Spleen (tissue), 11 donors: ENCODE results near the gene PSME2. TPM values are rescaled to one million over a fixed set of nuclear protein-coding genes. Genes with fewer than 3 reads are reported as not detected.

ENCODE experiments used
- DNase-seq: peaks from one replicate; pipeline ENCODE4 v3.0.0-alpha.2; 2020
- H3K27ac ChIP-seq, 8 donors: fragments of 200-600 bp; sonication (generic) in 7 of 8; 1 replicate in 4 of 8; 2 replicates in 4 of 8; pipeline versions ENCODE4 v1.5.0 to v1.8.0; 2016 to 2021; ENCODE audit warnings: inconsistent platforms in 4 of 8, mild to moderate bottlenecking in 4 of 8, moderate library complexity in 1 of 8
- H3K27me3 ChIP-seq, 7 donors: fragments of 200-600 bp; sonication (generic) in 6 of 7; replicated peaks in 1 of 7; 1 replicate in 4 of 7; 2 replicates in 3 of 7; pipeline versions ENCODE4 v1.5.0 to v1.8.0; 2016 to 2021; ENCODE audit warnings: inconsistent platforms in 3 of 7, mild to moderate bottlenecking in 1 of 7
- H3K36me3 ChIP-seq, 6 donors: fragments of 200-600 bp; sonication (generic) in 5 of 6; 1 replicate in 4 of 6; 2 replicates in 2 of 6; pipeline versions ENCODE4 v1.5.0 to v1.8.0; 2016 to 2021; ENCODE audit warnings: inconsistent platforms in 2 of 6
- H3K4me1 ChIP-seq, 6 donors: fragments of 200-600 bp; sonication (generic) in 5 of 6; 1 replicate in 3 of 6; 2 replicates in 3 of 6; pipeline versions ENCODE4 v1.5.0 to v1.8.0; 2016 to 2021; ENCODE audit warnings: inconsistent platforms in 3 of 6
- H3K4me3 ChIP-seq, 8 donors: fragments of 200-600 bp; sonication (generic) in 7 of 8; 1 replicate in 4 of 8; 2 replicates in 4 of 8; pipeline versions ENCODE4 v1.5.0 to v1.8.0; 2016 to 2021; ENCODE audit warnings: inconsistent platforms in 4 of 8, mild to moderate bottlenecking in 4 of 8, moderate library complexity in 2 of 8
- H3K9me3 ChIP-seq, 8 donors: fragments of 200-600 bp; sonication (generic) in 7 of 8; 1 replicate in 4 of 8; 2 replicates in 4 of 8; pipeline versions ENCODE4 v1.5.0 to v1.8.0; 2016 to 2021; ENCODE audit warnings: inconsistent platforms in 4 of 8
- CTCF ChIP-seq, 11 experiments: fragments of 200-600 bp in 7 of 11; fragments of 450-650 bp in 4 of 11; sonication (generic) in 4 of 11; IDR thresholded peaks in 8 of 11; conservative IDR thresholded peaks in 3 of 11; 1 replicate in 7 of 11; 2 replicates in 4 of 11; pipeline versions ENCODE4 v1.4.0 to v1.8.0; 2016 to 2021; ENCODE audit warnings: antibody characterized with exemption in 11 of 11, inconsistent platforms in 4 of 11, mild to moderate bottlenecking in 1 of 11
- POLR2A ChIP-seq, 3 donors: fragments of 450-650 bp; IDR thresholded peaks; one replicate each; pipeline ENCODE4 v1.5.1; 2017; ENCODE audit warnings: antibody characterized with exemption in 3 of 3, mild to moderate bottlenecking in 1 of 3
- POLR2AphosphoS5 ChIP-seq, 3 donors: sonication (generic); formaldehyde crosslinking; IDR thresholded peaks; one replicate each; pipeline ENCODE4 v1.5.1; 2017; ENCODE audit warnings: antibody characterized with exemption in 3 of 3
- WGBS, 5 donors: extraction: QIAGEN DNeasy Blood & Tissue Kit in 3 of 5; methylation state at CpG; one replicate each; pipeline versions ENCODE4 v1.1.5 to v1.1.7; 2013 to 2018; 5-methylcytosine and 5-hydroxymethylcytosine counted together
- intact Hi-C: fragments of 100-400 bp; cut with DNase I; formaldehyde crosslinking; loops from one replicate; pipeline ENCODE4 v1.15.0; 2023; ENCODE audit warnings: low total_unique reads
- polyA plus RNA-seq, 3 donors: library from polyadenylated mRNA; stranded (reverse); fragments of 200-250 nt; gene quantifications; one replicate each; pipeline ENCODE4 v1.2.1, GENCODE V29; 2013
- total RNA-seq, 7 donors: library from RNA; depleted of rRNA in 3 of 7; stranded (reverse); fragments of >200 nt in 3 of 7; fragmentation: NEBNext Ultra II Directional in 4 of 7; extraction: Animal tissue kit (Norgen Biotek cat#: 25700) in 4 of 7; gene quantifications; one replicate each; pipeline versions ENCODE4 v1.1.0 to v1.2.1, GENCODE V29; 2016 to 2021
- donor health status: healthy with polysubstance abuse.
- donor health status: DM: no; HTN: no; CAD: no; lungs with moderate emphysema.
- donor health status: DM: no; HTN: no; CAD: no.
- donor health status: Bipolar disorder and iron deficiency.
- donor health status: healthy.
- donor health status: DM: no; HTN: no; CAD: no.
- donor health status: DM: yes; HTN: yes; CAD: no.

PSME2 gene
- total and polyA plus RNA-seq, 10 donors: 80.0 to 509 (median 258) TPM

GRCh38 chr14:24098229-24098926, 48.0 kb downstream of the PSME2 start:
- H3K4me1 ChIP-seq: peaks cover 9 to 37% (median 21%) of the 10 kb centered on the region in 6 donors
- no peaks in the 10 kb centered on the region for H3K27me3 ChIP-seq
- no peak overlapping the region for H3K4me3 ChIP-seq
- DNase-seq: peak; percentile 64
- no peaks in the 10 kb centered on the region for H3K9me3 ChIP-seq
- H3K36me3 ChIP-seq: peaks cover 0 to 69% (median 45%) of the 10 kb centered on the region in 6 donors
- 94 to 98% (median 96%) methylated on average over 16 of the region's 16 CpGs for WGBS, 5 donors
- intact Hi-C loops: no loop called here
- TF ChIP-seq POLR2AphosphoS5 (IDR thresholded peaks at IDR 0.05): no peak
- no peak for TF ChIP-seq POLR2A (IDR thresholded peaks at IDR 0.05)
- TF ChIP-seq CTCF (IDR thresholded peaks at IDR 0.05 in 8 of 11, conservative IDR thresholded peaks at IDR 0.05 in 3 of 11): no peak
- H3K27ac ChIP-seq: no peak overlapping the region

GRCh38 chr14:24096545-24097181, 49.7 kb downstream of the PSME2 start:
- H3K36me3 ChIP-seq: peaks cover 0 to 52% (median 36%) of the 10 kb centered on the region in 6 donors
- H3K27ac ChIP-seq: peak overlapping the region in 3 of 8 donors; percentile 97 to 100 (median 99)
- H3K27me3 ChIP-seq: no peaks in the 10 kb centered on the region
- peak; percentile 36 for DNase-seq
- no peaks in the 10 kb centered on the region for H3K9me3 ChIP-seq
- 91 to 97% (median 96%) methylated on average over 8 of the region's 8 CpGs for WGBS, 5 donors
- intact Hi-C loops: no loop called here
- H3K4me3 ChIP-seq: no peak overlapping the region
- H3K4me1 ChIP-seq: peaks cover 10 to 48% (median 27%) of the 10 kb centered on the region in 6 donors
- TF ChIP-seq CTCF (IDR thresholded peaks at IDR 0.05 in 8 of 11, conservative IDR thresholded peaks at IDR 0.05 in 3 of 11) (no peak), POLR2A (IDR thresholded peaks at IDR 0.05) (no peak), POLR2AphosphoS5 (IDR thresholded peaks at IDR 0.05) (no peak)

GRCh38 chr14:24095271-24096068, 50.9 kb downstream of the PSME2 start:
- Histone ChIP-seq H3K4me1 (peaks cover 10 to 52% (median 31%) of the 10 kb centered on the region in 6 donors), H3K36me3 (peaks cover 0 to 40% (median 29%) of the 10 kb centered on the region in 6 donors), H3K4me3 (peak overlapping the region; percentile 63 to 91 (median 77)), H3K27ac (peak overlapping the region; percentile 96 to 100 (median 99)), H3K9me3 (no peaks in the 10 kb centered on the region), H3K27me3 (no peaks in the 10 kb centered on the region)
- DNase-seq: peak; percentile 92
- intact Hi-C loops: no loop called here
- peak in 2 of 3 donors; percentile 87 to 91 for TF ChIP-seq POLR2AphosphoS5 (IDR thresholded peaks at IDR 0.05)
- no peak for TF ChIP-seq POLR2A (IDR thresholded peaks at IDR 0.05)
- peak in 1 of 11 experiments; percentile 5 for TF ChIP-seq CTCF (IDR thresholded peaks at IDR 0.05 in 8 of 11, conservative IDR thresholded peaks at IDR 0.05 in 3 of 11)
- 19 to 34% (median 30%) methylated on average over 11 to 12 of the region's 12 CpGs for WGBS, 5 donors
